Nephron progenitor cell (in vitro differentiated cells): ENCODE data around the gene RAP1GAP2.

Experiments used
- DNase-seq: peaks from one replicate; pipeline ENCODE4 v3.0.0; 2021
- H3K27ac Mint-ChIP-seq: 2 replicates; pipeline ENCODE4 v1.8.0; 2021; ENCODE audit warnings: mild to moderate bottlenecking, moderate library complexity, mixed read lengths
- H3K27me3 Mint-ChIP-seq: 2 replicates; pipeline ENCODE4 v1.8.0; 2021; ENCODE audit warnings: mild to moderate bottlenecking, low read depth, mixed read lengths; ENCODE audit not compliant: poor library complexity
- H3K36me3 Mint-ChIP-seq: 2 replicates; pipeline ENCODE4 v1.8.0; 2021; ENCODE audit warnings: low read depth, mixed read lengths
- H3K4me1 Mint-ChIP-seq: 2 replicates; pipeline ENCODE4 v1.8.0; 2021; ENCODE audit warnings: mixed read lengths
- H3K4me3 Mint-ChIP-seq: 2 replicates; pipeline ENCODE4 v1.8.0; 2021; ENCODE audit warnings: mild to moderate bottlenecking, moderate library complexity, mixed read lengths
- H3K9me3 Mint-ChIP-seq: 2 replicates; pipeline ENCODE4 v1.8.0; 2021; ENCODE audit warnings: mild to moderate bottlenecking, moderate library complexity, mixed read lengths
- TF ChIP-seq, protein P1 (sequence below): fragments of 200-600 bp; sonication (generic); IDR thresholded peaks from 2 replicates; pipeline ENCODE4 v1.5.0; 2021; ENCODE audit warnings: antibody characterized with exemption

The RAP1GAP2 gene

DNA sequence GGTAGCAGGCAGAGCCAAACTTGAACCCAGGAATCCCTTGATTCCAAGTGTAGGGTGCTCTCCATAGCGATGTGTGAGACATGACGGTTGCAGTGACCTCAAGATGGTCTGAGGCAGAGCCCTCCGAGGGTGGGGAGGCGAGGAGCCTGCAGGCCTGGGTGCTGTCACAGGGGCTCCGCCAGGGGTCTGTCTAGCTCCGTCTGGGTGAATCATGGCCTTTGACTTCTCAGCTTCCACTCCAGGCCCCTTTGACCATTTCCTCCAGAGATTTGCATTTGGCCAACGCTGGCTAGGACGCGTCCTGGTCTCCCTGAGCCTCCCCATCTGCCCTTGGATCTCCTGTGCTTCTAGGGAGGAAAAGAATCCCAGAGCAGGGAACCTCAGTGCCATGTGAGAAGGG lies 104.6 kb downstream of the RAP1GAP2 start:
- H3K27me3 Mint-ChIP-seq = peaks cover 12% of the 10 kb centered on the region
- no peaks in the 10 kb centered on the region for H3K9me3 Mint-ChIP-seq
- no peak overlapping the region for H3K4me3 Mint-ChIP-seq
- H3K36me3 Mint-ChIP-seq = no peaks in the 10 kb centered on the region
- H3K4me1 Mint-ChIP-seq = peaks cover 29% of the 10 kb centered on the region
- no peak for DNase-seq
- no peak overlapping the region for H3K27ac Mint-ChIP-seq
- TF ChIP-seq, protein P1, sequence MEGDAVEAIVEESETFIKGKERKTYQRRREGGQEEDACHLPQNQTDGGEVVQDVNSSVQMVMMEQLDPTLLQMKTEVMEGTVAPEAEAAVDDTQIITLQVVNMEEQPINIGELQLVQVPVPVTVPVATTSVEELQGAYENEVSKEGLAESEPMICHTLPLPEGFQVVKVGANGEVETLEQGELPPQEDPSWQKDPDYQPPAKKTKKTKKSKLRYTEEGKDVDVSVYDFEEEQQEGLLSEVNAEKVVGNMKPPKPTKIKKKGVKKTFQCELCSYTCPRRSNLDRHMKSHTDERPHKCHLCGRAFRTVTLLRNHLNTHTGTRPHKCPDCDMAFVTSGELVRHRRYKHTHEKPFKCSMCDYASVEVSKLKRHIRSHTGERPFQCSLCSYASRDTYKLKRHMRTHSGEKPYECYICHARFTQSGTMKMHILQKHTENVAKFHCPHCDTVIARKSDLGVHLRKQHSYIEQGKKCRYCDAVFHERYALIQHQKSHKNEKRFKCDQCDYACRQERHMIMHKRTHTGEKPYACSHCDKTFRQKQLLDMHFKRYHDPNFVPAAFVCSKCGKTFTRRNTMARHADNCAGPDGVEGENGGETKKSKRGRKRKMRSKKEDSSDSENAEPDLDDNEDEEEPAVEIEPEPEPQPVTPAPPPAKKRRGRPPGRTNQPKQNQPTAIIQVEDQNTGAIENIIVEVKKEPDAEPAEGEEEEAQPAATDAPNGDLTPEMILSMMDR = no peak

DNA sequence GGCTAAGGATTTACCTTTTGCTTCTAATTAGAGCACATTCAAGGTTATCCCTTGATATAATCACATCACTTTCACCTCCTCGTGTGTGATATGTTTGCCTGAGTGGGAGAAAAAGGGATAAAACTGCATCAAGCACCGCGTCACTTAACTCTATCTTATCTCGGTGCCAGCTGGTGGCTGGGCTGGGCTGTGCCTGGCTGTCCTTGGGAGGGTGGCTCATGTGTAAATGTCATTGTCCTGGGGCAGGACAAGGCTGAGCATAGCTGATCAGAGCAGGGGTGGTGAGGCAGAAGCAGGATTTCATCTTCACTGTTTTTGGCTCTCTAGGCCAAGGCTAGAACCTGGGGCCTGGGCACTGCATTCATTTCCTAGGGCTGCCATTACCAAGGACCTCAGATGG lies 105.3 kb downstream of the RAP1GAP2 start:
- no peak overlapping the region for H3K4me3 Mint-ChIP-seq

DNA sequence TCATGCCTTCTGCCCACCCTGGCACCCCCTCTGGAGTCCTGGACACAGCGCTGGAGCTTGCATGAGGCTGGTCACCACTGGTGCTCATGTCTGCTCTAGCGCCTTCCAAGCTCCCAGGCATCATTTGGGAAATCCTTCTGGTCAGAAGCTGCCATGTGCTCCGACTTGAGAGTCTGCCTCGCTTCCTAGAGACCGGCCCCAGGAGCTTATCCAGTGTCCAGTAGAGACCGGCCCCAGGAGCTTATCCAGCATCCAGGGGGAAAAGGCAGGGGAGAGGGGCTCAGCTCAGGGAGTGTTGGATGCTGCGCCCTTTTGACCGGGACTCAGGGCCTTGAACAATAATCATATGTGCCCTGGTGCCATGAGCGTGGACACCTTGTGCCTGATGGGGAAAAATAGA lies 106.3 kb downstream of the RAP1GAP2 start:
- Mint-ChIP-seq H3K9me3 (peaks cover 4% of the 10 kb centered on the region), H3K36me3 (no peaks in the 10 kb centered on the region), H3K27me3 (peaks cover 10% of the 10 kb centered on the region), H3K4me3 (no peak overlapping the region), H3K27ac (no peak overlapping the region), H3K4me1 (peaks cover 27% of the 10 kb centered on the region)
- TF ChIP-seq, protein P1 = no peak
- DNase-seq = no peak

More for the DNA sequence above, 105.3 kb downstream of the RAP1GAP2 start:
- no peaks in the 10 kb centered on the region for H3K36me3 Mint-ChIP-seq
- peaks cover 10% of the 10 kb centered on the region for H3K27me3 Mint-ChIP-seq
- DNase-seq = no peak
- peaks cover under 1% of the 10 kb centered on the region for H3K9me3 Mint-ChIP-seq
- TF ChIP-seq, protein P1 = no peak
- no peak overlapping the region for H3K27ac Mint-ChIP-seq
- peaks cover 27% of the 10 kb centered on the region for H3K4me1 Mint-ChIP-seq

DNA sequence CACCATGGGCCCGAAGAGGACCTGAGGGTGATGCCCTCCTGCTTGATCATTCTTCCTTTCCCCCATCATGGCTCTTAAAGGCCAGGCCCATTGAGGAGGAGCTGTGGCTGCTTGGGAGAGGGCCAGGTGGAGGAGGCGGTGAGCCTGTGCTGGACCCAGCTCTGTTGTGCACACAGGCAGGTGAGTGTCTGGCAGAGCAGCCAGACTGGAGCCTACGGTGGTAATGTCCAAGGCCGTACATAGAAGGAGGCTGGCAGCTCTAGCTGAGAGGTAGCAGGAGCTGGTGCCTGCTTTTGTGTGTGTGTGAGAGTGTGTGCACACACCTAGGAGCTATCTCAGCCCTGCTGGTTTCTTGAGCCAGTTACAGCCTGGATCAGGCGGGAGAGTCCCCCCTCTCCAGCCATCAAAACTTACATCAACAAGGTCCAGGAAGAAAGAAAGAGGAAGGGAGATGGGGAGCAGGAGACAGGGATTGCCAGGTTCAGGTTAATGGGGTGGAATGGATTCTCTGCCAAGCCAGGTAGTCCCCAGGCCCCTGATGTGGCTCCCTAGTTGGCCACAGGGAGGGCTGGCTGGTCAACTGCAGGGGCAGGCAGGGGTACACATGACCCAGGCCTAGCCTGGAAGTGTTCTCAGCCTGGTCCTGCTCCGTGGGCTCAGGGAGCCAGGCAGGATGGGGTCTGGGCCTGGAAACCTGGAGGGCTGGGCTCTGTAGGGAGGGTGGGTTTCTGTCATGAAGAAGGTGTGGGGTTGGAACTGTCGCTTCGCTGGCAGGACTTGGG lies 107.1 kb downstream of the RAP1GAP2 start:
- H3K4me1 Mint-ChIP-seq = peaks cover 33% of the 10 kb centered on the region
- no peaks in the 10 kb centered on the region for H3K36me3 Mint-ChIP-seq
- H3K27ac Mint-ChIP-seq = peak overlapping the region; percentile 94
- H3K27me3 Mint-ChIP-seq = peaks cover 10% of the 10 kb centered on the region
- no peak for DNase-seq
- H3K4me3 Mint-ChIP-seq = no peak overlapping the region
- peaks cover 4% of the 10 kb centered on the region for H3K9me3 Mint-ChIP-seq
- TF ChIP-seq, protein P1 = no peak

DNA sequence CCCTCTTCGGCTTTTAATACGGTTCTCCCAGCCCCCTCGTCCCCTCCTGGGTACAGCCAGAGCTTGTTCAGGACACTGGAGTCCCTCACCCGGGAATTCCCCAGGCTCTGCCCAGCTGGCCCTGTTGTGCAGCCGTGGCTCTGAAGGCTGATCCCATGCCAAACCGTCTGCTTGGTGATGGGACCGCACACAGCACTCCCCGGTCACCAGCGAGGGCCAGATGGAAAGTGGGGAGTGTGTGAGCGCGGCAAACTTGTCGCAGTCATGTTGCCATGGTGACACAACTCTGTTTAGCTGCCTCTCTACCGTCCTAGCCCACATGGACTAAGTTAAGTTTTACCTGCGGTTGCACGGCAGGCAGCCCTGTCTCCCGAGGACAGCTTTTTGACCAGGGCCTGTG lies 107.9 kb downstream of the RAP1GAP2 start:
- Mint-ChIP-seq H3K9me3 (peaks cover 4% of the 10 kb centered on the region), H3K4me1 (peaks cover 39% of the 10 kb centered on the region), H3K27ac (peak overlapping the region; percentile 45), H3K36me3 (no peaks in the 10 kb centered on the region), H3K4me3 (no peak overlapping the region), H3K27me3 (peaks cover 7% of the 10 kb centered on the region)
- TF ChIP-seq, protein P1 = no peak
- DNase-seq = peak; percentile 24

DNA sequence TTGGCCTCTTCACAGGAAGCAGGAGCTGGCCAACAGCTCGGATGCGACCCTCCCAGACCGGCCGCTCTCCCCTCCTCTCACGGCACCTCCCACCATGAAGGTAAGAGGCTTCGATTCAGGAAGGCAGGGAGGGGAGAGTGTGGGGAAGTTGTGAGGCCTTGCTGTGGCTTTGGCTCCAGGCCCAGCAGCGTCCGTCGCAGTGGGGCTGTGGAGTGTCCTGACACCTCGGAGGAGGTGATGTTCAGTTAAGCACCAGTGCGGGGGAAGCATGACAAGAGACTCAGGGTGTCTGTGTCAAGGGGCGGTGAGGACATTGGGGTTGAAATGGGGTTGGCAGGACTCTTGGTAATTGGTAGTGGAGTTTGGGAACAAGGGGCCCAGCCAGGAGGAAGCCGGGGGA lies 109.0 kb downstream of the RAP1GAP2 start:
- Mint-ChIP-seq H3K4me3 (no peak overlapping the region), H3K9me3 (peaks cover 4% of the 10 kb centered on the region), H3K27me3 (peaks cover 10% of the 10 kb centered on the region), H3K4me1 (peaks cover 51% of the 10 kb centered on the region), H3K36me3 (no peaks in the 10 kb centered on the region), H3K27ac (no peak overlapping the region)
- TF ChIP-seq, protein P1 = no peak
- DNase-seq = no peak
